ENCODE results near the gene ACIN1.
A peak's percentile ranks its signal among the peaks of the same experiment; 100 is the strongest.

The ACIN1 gene

GRCh38 chr14:23013054-23013748 lies 81.7 kb downstream of the ACIN1 start:
- no peak for DNase-seq (ENCODE audit: low spot score)

GRCh38 chr14:23009939-23010726 lies 84.8 kb downstream of the ACIN1 start, which contains the start of gene C14orf93:
Gene C14orf93, minus strand, starts transcription at chr14:23010143. Its CDS starts 11,120 bp downstream, at chr14:22999023.
- DNase-seq (ENCODE audit: low spot score) = peak; percentile 91

- no peak for DNase-seq (ENCODE audit: low spot score)
Observed at GRCh38 chr14:23009483-23009938, 85.4 kb downstream of the ACIN1 start.

DNA sequence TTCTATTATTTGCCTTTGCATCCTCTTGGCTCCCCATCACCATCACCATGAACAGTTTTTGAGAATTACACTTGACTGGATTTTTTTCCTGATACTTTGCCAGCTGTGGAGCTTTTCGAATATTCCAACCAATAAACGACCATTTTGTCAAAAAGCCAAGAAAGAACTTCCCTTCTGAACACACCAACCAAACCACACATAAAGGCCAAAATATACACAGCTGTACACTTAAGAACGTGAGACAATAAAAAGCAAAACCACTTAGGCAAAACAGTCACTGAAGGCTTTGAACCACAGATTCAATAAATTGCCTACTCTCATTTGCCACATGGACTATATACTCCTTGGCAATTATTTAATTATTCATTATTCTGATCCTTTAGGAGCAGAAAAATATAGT lies 86.1 kb downstream of the ACIN1 start:
- DNase-seq (ENCODE audit: low spot score) = no peak

All from germinal center (tissue), 1 donor.